ENCODE results near the gene JUN.

The JUN gene

GRCh38 chr1:58746757-58747156 is 37.1 kb downstream of the JUN start:
- no peak for TF ChIP-seq POLR2A (IDR thresholded peaks at IDR 0.05; ENCODE audit: low read depth, low read length)
- FAIRE-seq (no peak), DNase-seq (ENCODE audit: insufficient read length, low spot score) (no peak)

- FAIRE-seq, result no peak
Observed at GRCh38 chr1:58746182-58746581, 37.7 kb downstream of the JUN start.

GRCh38 chr1:58745666-58746065 is 38.2 kb downstream of the JUN start:
- FAIRE-seq, result no peak
- no peak for DNase-seq (ENCODE audit: insufficient read length, low spot score)
- no peak for TF ChIP-seq POLR2A (IDR thresholded peaks at IDR 0.05; ENCODE audit: low read depth, low read length)

More at GRCh38 chr1:58746182-58746581, 37.7 kb downstream of the JUN start:
- no peak for TF ChIP-seq POLR2A (IDR thresholded peaks at IDR 0.05; ENCODE audit: low read depth, low read length)
- DNase-seq (ENCODE audit: insufficient read length, low spot score), result no peak

- no peak for TF ChIP-seq POLR2A (IDR thresholded peaks at IDR 0.05; ENCODE audit: low read depth, low read length)
- no peak for FAIRE-seq
- no peak for DNase-seq (ENCODE audit: insufficient read length, low spot score)
Observed at GRCh38 chr1:58745117-58745516, 38.7 kb downstream of the JUN start.

- DNase-seq (ENCODE audit: insufficient read length, low spot score) (peak; percentile 43), FAIRE-seq (peak; percentile 83)
- TF ChIP-seq POLR2A (IDR thresholded peaks at IDR 0.05; ENCODE audit: low read depth, low read length), result no peak
Observed at GRCh38 chr1:58741678-58742553, 41.9 kb downstream of the JUN start.

- no peak for TF ChIP-seq POLR2A (IDR thresholded peaks at IDR 0.05; ENCODE audit: low read depth, low read length)
- DNase-seq (ENCODE audit: insufficient read length, low spot score), result no peak
- no peak for FAIRE-seq
Observed at GRCh38 chr1:58739856-58740466, 43.9 kb downstream of the JUN start.

- DNase-seq (ENCODE audit: insufficient read length, low spot score), result no peak
- no peak for FAIRE-seq
- TF ChIP-seq POLR2A (IDR thresholded peaks at IDR 0.05; ENCODE audit: low read depth, low read length), result no peak
Observed at GRCh38 chr1:58738876-58739275, 45.0 kb downstream of the JUN start.

- FAIRE-seq, result no peak
- no peak for TF ChIP-seq POLR2A (IDR thresholded peaks at IDR 0.05; ENCODE audit: low read depth, low read length)
- DNase-seq (ENCODE audit: insufficient read length, low spot score), result no peak
Observed at GRCh38 chr1:58735586-58735985, 48.3 kb downstream of the JUN start.

- DNase-seq (ENCODE audit: insufficient read length, low spot score) (no peak), FAIRE-seq (no peak)
- no peak for TF ChIP-seq POLR2A (IDR thresholded peaks at IDR 0.05; ENCODE audit: low read depth, low read length)
Observed at GRCh38 chr1:58734630-58735029, 49.2 kb downstream of the JUN start.

- FAIRE-seq, result no peak
- no peak for TF ChIP-seq POLR2A (IDR thresholded peaks at IDR 0.05; ENCODE audit: low read depth, low read length)
- DNase-seq (ENCODE audit: insufficient read length, low spot score), result no peak
Observed at GRCh38 chr1:58732087-58732775, 51.6 kb downstream of the JUN start.
